Loucy (cell line): ENCODE results near the gene PITPNB.

ENCODE experiments used
- H2AFZ ChIP-seq: fragments of 200-600 bp; sonication (generic); 2 replicates; pipeline ENCODE4 v1.6.0; 2016; ENCODE audit warnings: antibody characterized with exemption, mild to moderate bottlenecking, low read length, moderate library complexity
- H3F3A ChIP-seq: fragments of 200-600 bp; 2 replicates; pipeline ENCODE4 v1.6.0; 2016; ENCODE audit warnings: antibody characterized with exemption, low read depth, mild to moderate bottlenecking
- H3K27me3 ChIP-seq: fragments of 200-600 bp; sonication (generic); 2 replicates; pipeline ENCODE4 v1.6.1; 2014; ENCODE audit warnings: low read length, mild to moderate bottlenecking; ENCODE audit not compliant: insufficient read depth, poor library complexity, severe bottlenecking
- H3K36me3 ChIP-seq: fragments of 200-600 bp; sonication (generic); 2 replicates; pipeline ENCODE4 v1.6.1; 2016; ENCODE audit warnings: low read length; ENCODE audit not compliant: insufficient read depth
- H3K4me1 ChIP-seq: fragments of 200-600 bp; sonication (generic); 2 replicates; pipeline ENCODE4 v1.5.1; 2014; ENCODE audit warnings: low read length, mild to moderate bottlenecking; ENCODE audit not compliant: insufficient read depth, poor library complexity, severe bottlenecking
- H3K4me2 ChIP-seq: fragments of 200-600 bp; sonication (generic); 2 replicates; pipeline ENCODE4 v1.6.0; 2014; ENCODE audit warnings: antibody characterized with exemption, low read length, low read depth, mild to moderate bottlenecking; ENCODE audit not compliant: poor library complexity, severe bottlenecking
- H3K4me3 ChIP-seq: fragments of 200-600 bp; sonication (generic); 2 replicates; pipeline ENCODE4 v1.5.1; 2014; ENCODE audit warnings: low read length, mild to moderate bottlenecking, mixed read lengths; ENCODE audit not compliant: poor library complexity, severe bottlenecking
- H3K79me2 ChIP-seq: fragments of 200-600 bp; sonication (generic); 2 replicates; pipeline ENCODE4 v1.6.1; 2014; ENCODE audit warnings: low read length; ENCODE audit not compliant: insufficient read depth
- H3K9ac ChIP-seq: fragments of 200-600 bp; sonication (generic); 2 replicates; pipeline ENCODE4 v1.6.0; 2014; ENCODE audit warnings: mild to moderate bottlenecking, low read depth, low read length, moderate library complexity; ENCODE audit not compliant: poor library complexity, severe bottlenecking
- H3K9me2 ChIP-seq: fragments of 200-600 bp; sonication (generic); replicated peaks from 2 replicates; pipeline ENCODE4 v1.6.1; 2016; ENCODE audit warnings: low read depth, low read length, mixed read lengths
- H3K9me3 ChIP-seq: fragments of 200-600 bp; sonication (generic); 2 replicates; pipeline ENCODE4 v1.6.1; 2014; ENCODE audit warnings: mild to moderate bottlenecking, antibody characterized with exemption, low read length, low read depth; ENCODE audit not compliant: insufficient read depth
- H4K20me1 ChIP-seq: fragments of 200-600 bp; sonication (generic); 2 replicates; pipeline ENCODE4 v1.6.0; 2014; ENCODE audit warnings: antibody characterized with exemption, low read length, mild to moderate bottlenecking; ENCODE audit not compliant: insufficient read depth, poor library complexity, severe bottlenecking
- CTCF ChIP-seq: fragments of 200-600 bp; sonication (generic); conservative IDR thresholded peaks from 2 replicates; pipeline ENCODE4 v1.5.1; 2014; ENCODE audit warnings: mild to moderate bottlenecking, antibody characterized with exemption, low read length
- EZH2phosphoT487 ChIP-seq: fragments of 200-600 bp; IDR thresholded peaks from 2 replicates; pipeline ENCODE4 v1.6.1; 2018; ENCODE audit warnings: antibody characterized with exemption, mild to moderate bottlenecking, moderate library complexity, borderline replicate concordance

PITPNB gene

GRCh38 chr22:27937453-27937852, 18.4 kb upstream of the PITPNB start:
- Histone ChIP-seq H4K20me1 (no peaks in the 10 kb centered on the region), H3K27me3 (no peaks in the 10 kb centered on the region), H3K9me3 (no peaks in the 10 kb centered on the region), H3K9me2 (no peaks in the 10 kb centered on the region), H3K4me3 (no peak overlapping the region), H3F3A (no peaks in the 10 kb centered on the region), H2AFZ (no peak overlapping the region), H3K36me3 (no peaks in the 10 kb centered on the region), H3K4me1 (no peaks in the 10 kb centered on the region), H3K4me2 (no peak overlapping the region), H3K79me2 (no peaks in the 10 kb centered on the region), H3K9ac (no peak overlapping the region)
- TF ChIP-seq EZH2phosphoT487 = no peak
- TF ChIP-seq CTCF = peak; percentile 50

GRCh38 chr22:27935897-27936296, 16.8 kb upstream of the PITPNB start:
- Histone ChIP-seq H3K27me3 (no peaks in the 10 kb centered on the region), H2AFZ (no peak overlapping the region), H3K9me2 (no peaks in the 10 kb centered on the region), H4K20me1 (no peaks in the 10 kb centered on the region), H3K4me1 (no peaks in the 10 kb centered on the region), H3F3A (no peaks in the 10 kb centered on the region), H3K79me2 (no peaks in the 10 kb centered on the region), H3K9me3 (no peaks in the 10 kb centered on the region), H3K9ac (no peak overlapping the region), H3K4me2 (no peak overlapping the region), H3K4me3 (no peak overlapping the region), H3K36me3 (no peaks in the 10 kb centered on the region)
- TF ChIP-seq EZH2phosphoT487 = no peak
- TF ChIP-seq CTCF = no peak

DNA sequence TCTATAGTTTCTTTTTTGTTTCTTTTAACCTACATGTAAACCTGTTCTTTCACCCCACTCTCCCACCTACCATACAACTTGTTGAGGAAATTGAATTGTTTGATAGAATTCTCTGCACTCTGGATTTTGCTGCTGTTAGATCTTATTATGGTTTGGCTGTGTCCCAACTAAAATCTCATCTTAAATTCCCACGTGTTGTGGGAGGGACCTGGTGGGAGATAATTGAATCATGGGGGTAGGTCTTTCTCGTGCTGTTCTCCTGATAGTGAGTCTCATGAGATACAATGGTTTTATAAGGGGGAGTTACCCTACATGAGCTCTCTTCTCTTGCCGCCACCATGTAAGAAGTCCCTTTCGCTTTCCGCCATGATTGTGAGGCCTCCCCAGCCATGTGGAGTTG, 15.0 kb upstream of the PITPNB start:
- H3F3A ChIP-seq = no peaks in the 10 kb centered on the region
- H3K9ac ChIP-seq = no peak overlapping the region
- H3K9me2 ChIP-seq = no peaks in the 10 kb centered on the region
- H4K20me1 ChIP-seq = no peaks in the 10 kb centered on the region
- TF ChIP-seq CTCF = no peak
- no peak for TF ChIP-seq EZH2phosphoT487
- H2AFZ ChIP-seq = no peak overlapping the region
- no peaks in the 10 kb centered on the region for H3K4me1 ChIP-seq
- H3K36me3 ChIP-seq = no peaks in the 10 kb centered on the region
- H3K4me2 ChIP-seq = no peak overlapping the region
- H3K27me3 ChIP-seq = no peaks in the 10 kb centered on the region
- no peaks in the 10 kb centered on the region for H3K9me3 ChIP-seq
- H3K4me3 ChIP-seq = no peak overlapping the region
- no peaks in the 10 kb centered on the region for H3K79me2 ChIP-seq
